Activated T-cell treated with anti-CD3 and anti-CD28 coated beads for 24 hours (primary cell): ENCODE data around the gene VPREB3.
A peak's percentile ranks its signal among the peaks of the same experiment; 100 is the strongest.
"Not testable (repeated sequence)": the region's sequence is repeated elsewhere in the genome, so short reads cannot be mapped to it uniquely, and the experiment has no call there.

Experiments
- DNase-seq: peaks from one replicate; pipeline ENCODE4 v3.0.0-alpha.2; 2020; ENCODE audit warnings: low read depth

The VPREB3 gene

DNA sequence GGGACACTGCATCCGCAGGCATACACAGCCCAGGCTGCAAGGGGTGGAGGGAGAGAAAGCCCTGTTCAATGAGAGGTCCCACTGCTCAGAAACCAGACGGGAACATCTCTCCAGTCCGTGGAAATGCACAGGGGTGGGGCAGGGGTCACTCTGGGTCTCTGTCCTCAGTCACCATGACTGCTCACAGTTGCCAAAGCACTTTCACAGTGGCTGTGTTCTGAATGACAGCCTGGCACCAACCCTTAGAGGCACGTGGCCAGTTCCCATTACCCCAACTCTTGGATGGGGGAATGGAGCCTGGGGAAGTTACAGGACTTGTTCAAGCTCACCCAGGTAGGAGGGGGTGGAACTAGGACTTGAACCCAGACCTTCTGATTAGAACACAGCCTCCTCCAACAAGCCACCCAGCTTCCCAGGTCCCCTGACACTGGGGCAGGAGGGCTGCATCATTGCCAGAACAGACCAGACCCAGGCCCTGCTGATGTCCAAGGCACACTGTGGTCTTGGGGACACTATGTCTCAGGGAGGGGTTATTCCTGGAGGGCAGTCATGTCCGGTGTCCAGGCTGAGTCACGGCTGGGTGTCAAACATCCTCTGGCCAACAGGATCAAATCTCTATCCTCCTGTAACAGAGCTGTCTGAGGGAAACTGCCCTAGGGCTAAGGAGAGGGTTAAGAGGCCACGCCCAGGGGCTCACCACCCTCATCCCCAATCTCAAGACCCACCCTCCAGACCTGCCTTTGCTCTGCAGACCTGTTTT is 11.5 kb downstream of the VPREB3 start:
- no peak for DNase-seq

DNA sequence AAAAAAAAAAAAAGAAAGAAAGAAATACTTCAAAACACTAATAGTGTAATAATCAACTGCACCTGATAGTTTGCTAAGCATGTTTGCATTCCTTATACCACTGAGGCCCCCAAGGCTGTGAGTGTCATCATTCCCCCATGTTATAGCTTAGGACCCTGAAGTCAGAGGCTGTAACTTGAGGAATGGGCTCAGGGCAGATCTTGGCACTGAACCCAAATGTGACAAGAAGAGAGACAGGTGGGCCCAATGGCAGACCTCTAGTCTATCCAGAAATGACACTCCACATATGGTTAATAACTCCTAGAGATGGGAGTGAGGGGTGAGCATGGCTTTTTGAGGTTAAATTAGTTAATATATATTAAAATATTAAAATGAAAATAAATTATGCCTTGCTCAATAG is 16.5 kb downstream of the VPREB3 start:
- no peak for DNase-seq

DNA sequence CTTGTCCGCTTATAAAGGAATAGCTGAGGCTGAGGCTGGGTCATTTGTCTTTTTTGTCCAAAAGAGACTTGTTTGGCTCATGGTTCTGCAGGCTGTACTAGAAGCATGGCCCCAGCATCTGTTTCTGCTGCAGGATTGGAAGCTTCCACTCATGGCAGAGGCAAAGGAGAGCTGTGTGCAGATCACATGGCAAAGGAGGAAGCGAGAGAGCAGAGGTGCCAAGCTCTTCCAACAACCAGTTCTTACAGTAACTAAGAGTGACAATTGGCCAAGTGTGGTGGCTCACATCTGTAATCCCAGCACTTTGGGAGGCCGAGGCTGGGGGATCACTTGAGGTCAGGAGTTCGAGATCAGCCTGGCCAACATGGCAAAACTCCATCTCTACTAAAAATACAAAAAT is 26.1 kb downstream of the VPREB3 start:
- not testable (repeated sequence) for DNase-seq

DNA sequence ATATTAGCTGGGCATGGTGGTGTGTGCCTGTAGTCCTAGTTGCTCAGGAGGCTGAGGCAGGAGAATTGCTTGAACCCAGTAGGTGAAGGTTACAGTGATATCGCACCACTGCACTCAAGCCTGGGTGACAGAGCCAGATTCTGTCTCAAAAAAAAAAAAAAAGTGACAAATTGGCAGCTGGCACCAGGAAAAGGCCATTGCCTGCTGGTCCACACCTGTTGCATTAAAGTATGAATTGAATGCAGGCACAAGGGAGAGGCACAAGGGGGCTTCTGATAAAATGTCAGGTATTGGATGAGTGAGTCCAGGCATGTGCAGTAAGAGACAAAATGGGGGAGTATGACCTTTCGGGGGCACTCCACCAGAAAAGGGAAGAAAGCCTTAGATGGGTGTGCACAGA is 31.5 kb downstream of the VPREB3 start:
- DNase-seq, result no peak

DNA sequence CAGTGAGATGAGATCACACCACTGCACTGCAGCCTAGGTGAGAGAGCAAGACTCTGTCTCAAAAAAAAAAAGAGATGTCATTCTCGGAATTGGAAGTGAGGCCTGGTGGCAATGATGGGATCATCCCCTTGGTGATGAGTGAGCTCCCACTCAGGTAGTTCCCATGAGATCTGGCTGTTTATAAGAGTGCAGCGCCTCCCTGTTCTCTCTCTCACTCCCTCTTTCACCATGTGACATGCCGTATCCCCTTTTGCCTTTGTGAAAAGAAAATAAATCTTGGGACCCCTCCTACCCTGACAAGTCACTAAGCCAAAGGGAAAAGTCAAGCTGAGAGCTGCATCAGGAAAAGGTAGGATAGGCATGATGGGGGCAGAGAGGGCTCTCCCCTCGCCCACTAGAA is 32.1 kb downstream of the VPREB3 start:
- no peak for DNase-seq

DNA sequence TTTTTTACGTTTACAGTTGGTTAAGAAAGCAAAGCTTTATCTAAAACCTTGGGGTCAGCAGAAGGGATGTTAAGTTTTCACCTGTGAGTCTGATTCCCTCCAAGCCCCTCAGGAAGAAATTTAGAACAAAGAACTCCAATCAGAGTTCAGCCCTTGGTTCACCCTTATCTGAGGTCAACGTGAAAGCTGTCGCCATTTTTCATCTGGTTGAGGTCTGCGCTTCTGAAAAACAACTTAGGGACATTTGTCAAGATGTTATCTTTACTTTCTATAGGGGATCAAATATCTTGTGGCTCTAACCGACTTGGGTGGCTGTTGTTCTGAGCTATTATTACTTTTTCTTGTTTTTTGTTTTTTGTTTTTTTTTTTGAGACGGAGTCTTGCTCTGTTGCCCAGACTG is 33.4 kb downstream of the VPREB3 start:
- DNase-seq, result no peak

DNA sequence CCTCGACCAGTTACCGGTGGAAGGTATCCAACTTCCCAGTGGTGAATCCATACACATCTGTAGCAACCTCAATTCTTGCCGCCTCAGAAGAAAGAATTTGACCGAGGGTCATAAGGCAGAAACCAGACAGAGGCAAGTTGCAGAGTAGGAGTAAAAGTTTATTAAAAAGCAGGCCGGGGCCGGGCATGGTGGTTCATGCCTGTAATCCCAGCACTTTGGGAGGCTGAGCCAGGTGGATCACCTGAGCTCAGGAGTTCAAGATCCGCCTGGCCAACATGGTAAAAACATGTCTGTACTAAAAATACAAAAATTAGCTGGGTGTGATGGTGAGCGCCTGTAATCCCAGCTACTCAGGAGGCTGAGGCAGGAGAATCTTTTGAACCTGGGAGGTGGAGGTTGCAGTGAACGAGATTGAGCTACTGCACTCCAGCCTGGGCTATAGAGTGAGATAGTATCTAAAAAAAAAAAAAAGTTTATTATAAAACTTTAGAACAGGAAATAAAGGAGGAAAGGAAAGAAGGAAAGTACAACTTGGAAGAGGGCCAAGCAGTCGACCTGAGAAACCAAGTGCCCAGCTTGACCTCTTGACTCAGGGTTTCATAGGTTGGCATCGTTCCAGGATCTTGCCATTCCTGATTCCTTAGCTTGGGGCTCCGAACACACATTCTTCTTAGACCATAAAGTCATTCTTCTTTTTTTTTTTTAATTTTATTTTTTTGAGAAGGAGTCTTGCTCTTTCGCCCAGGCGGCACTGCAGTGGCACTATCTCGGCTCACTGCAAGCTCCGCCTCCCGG is 35.7 kb downstream of the VPREB3 start:
- no peak for DNase-seq

DNA sequence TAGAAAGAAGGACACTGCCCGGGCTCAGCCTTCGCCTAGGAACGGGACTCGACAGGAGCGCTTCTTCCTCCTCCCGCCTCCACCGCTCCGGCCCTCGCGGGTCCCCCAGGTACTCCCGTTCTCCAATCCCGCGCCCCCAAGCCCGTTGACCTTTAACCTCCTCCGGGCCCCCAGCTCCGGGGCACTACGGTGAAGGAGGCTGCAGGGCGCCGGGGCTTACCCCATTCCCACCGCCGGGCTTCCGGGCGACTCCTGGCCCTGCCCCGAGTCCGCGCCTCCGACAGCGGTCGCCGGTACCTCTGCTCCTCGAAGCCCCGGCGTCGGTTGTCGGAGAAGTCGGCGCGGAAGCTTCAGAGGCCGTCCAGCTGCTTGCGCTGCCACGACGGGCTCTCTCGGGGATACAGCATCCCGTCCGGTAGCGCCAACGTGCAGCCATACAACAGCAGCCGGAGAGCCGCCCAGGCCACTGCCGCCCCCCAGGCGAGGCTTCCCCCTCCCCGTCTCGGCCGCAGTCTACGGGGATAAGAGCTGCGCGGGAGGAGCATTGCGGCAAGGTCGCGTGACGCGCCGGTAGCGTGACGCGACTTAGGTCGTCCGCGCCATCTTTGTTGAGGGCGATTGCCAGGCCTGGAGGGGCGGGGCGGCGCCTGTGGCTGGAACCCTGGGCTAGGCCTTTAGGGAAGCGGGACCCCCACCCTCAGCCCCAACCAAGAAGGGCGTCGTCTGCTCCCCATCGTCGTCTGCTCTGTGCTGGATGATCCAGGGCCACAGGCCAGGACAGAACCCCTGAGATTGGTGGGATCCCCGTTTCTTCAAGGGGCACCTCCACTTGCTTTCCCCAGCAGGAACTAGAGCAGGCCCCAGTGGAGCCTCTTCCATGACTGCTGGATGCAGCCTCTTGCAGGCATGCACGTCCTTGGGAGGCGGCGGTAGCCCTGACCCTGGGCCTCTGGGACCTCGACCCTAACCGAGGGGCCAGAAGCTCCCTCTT is 37.1 kb downstream of the VPREB3 start:
- peak; percentile 74 for DNase-seq

DNA sequence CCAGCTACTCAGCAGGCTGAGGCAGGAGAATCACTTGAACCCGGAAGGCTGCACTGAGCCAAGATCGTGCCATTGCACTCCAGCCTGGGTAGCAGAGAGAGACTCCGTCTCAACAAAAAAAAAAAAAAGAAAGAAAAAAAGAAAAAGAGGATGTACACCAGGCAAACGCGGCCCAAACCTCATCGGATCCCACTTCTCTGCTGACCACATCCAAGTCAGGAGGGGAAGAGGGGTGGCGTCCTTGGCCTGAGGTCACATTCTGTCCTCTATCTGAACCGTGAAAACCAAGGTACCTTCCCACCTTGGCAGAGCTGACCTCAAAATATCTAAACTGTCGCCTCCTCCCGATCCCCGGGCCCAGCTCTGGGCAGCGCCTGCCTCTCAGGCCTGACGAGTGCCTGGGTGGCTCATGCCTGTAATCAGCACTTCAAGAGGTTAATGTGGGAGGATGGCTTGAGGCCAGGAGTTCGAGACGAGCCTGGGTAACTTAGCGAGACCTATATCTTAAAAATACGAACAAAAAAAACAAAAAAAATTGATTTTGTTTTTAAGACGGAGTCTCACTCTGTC is 38.3 kb downstream of the VPREB3 start:
- DNase-seq, result no peak

DNA sequence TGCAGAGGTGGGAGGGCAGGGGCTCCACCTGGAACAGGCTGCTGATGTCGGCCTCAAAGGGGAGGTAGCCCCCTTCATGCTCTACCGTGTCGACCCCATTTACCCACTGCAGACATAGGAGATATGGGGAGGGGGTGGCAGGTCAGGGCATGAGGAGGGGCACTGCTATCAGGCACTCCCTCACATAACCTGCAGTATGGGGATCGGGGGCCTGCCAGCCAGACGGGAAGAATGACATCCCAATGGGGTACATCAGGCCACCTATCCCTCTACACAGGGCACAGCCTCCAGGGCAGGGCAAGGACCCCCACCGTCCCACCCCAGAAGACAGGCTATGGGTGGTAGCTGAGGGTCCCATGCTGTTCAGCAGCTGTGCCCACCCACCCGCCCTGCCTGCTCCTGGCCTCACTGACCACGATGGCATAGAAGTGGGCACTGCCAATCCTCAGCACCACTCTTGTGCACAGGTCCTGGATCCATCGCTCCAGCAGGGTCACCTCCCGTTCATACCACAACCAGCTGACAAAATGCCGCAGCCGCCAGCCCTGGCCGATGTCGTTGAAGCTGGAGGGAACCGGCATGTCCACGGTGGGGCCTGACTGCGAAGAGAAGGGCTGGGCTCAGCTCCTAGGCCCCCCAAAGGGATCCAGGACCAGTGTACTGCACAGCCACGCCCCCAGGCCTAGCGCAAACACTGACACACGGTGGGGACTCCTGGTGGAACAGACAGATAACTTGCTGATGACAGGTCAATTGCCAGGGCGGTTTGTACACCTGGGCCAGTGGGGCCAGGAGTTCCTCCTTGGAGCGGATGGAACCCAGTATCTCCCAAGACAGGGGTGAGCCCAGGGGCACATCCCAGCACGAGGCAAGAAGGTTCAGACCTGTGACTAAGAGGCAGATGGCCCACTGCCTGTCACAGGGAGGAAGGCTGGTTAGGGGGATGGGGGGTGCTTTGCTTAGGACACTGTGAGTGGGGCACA is 39.3 kb downstream of the VPREB3 start:
- DNase-seq, result no peak

DNA sequence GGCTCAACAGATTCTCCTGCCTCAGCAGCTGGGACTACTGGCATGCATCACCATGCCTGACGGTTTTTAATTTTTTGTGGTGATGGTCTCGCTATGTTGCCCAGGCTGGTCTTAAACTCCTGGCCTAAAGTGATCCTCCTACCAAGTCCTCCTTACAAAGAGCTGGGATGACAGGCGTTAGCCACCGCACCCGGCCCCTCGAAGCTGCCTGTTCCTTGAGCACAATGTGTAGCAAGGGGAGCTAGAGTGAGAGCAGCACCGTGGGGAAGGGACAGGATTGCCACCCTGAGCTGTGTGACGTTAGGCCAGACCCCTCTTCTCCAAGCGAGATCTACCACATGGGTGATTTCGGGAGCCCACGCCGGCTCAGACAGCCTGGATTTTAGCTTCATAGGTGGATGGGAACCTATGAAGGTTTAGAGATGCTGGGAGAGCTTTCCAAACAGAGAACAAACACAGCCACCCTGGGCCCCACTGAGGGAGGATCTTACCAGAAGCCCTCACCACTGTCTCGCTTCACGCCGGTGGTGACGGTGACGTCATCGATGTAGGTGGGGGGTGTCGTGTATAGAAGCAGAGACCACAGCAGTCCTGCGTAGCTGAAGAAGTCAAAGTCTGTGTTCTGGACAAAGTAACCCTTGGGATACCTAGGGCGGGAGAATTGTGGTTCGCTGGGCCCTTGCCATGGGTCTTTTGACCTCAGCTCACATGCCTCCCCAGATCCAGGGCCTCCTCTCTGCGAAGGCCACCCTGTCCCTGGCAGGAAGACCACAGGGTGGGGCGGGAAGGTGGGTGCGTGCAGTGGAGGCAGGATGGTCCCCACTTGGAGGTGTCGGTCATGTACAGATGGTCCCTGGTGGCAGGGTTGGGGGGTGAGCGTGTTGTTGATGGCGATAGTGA is 40.3 kb downstream of the VPREB3 start:
- DNase-seq, result no peak

DNA sequence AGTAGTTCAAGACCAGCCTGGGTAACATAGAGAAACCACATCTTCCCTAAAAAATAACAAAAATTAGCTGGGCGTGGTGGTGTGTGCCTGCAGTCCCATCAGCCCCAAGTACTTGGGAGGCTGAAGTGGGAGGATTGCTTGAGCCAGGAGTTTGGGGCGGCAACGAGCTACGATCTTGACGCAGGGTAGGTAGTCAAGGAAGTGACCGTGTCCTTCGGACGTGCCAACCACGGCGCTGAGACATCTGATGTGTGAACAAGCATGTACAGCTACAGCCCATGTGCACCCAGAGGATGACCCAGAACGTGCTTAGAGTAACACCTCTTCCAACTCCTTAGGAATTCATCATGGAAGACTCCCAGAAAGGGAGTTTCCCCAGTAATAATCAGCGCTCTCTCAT is 42.0 kb downstream of the VPREB3 start:
- no peak for DNase-seq

DNA sequence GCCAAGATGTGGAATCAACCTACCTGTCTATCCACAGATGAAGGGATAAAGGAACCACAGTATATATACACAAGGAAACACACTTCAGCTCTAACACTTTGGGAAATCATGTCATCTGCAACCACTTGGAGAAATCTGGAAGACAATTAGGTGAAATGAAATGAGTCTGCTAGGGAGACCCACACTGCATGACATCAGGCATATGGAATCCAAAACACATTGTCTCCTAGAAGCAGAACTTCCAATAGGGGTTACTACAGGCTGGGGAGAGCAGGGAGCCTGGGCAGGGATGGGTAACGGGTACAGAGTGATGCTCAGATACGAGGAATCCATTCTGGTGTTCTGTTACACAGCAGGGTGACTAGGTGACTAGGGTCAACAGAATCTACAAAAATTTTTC is 45.1 kb downstream of the VPREB3 start:
- no peak for DNase-seq

DNA sequence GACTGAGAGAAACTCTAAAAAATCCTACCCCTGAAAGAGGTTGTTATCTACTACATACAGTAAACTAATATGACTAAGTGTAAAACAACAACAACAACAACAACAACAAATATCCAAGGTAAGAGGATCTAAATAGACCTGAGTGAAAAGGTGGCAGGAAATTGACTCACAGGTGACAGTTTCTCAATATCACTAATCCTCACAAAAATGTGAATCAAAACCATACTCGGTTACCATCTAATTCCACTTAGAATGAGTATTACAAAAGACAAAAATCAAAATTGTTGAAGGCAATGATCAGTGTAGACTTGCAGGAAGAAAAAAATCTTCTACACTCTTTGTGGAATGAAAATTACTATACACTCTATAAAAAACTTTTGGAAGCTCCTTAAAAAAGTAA is 46.0 kb downstream of the VPREB3 start:
- no peak for DNase-seq

DNA sequence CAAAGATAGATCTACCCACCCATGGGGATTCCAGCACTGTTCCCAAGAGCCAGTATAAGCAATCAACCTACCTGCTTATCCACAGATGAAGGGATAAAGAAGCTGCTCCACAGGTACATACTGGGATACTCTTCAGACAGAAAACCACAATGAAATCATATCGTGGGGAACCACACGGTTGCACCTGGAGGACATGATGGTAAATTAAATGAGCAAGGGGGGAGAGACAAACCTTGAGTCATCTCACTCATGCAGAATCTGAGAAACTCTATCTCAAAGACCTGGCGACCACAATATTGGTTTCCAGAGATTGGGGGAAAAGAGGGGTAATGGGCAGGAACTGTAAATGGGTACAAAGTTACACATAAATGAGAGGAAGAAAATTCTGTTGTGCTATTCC is 48.9 kb downstream of the VPREB3 start:
- peak; percentile 23 for DNase-seq

DNA sequence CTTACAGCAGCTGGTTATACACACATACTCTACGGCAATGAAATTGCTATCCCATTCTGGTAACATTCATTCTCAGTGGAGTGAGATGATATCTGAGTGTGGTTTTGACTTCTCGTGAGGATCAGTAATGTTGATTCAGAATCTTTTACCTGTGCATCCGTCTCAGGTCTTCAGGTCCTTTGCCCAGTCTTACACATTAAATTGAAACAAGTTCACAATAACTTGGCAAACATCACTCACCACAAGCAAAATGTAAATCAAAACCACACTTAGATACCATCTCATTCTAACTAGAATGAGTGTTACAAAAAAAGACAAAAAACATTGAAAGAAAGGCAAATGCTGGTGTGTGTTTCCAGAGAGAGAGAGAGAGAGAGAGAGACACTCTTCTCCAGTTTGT is 49.4 kb downstream of the VPREB3 start:
- no peak for DNase-seq

DNA sequence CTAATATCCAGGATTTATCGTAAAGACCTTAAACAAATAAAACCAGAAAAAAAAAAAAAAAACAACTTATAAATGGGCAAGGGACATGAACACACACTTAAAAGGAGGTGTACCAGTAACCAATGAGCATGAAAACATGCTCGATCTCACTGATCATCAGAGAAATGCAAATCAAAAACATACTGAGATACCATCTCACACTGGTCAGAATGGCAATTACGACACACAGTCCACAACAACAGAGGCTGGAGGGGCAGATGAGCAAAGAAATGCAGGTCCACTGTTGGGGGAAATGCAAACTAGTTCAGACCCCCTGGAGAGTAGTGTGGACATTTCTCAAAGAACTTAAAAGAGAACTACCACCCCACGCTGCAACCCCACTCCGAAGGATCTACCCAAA is 50.2 kb downstream of the VPREB3 start:
- DNase-seq, result no peak
